ENCODE results near the gene TM4SF20.

Gene TM4SF20

GRCh38 chr2:227379095-227379494, at the start of gene TM4SF20:
Gene TM4SF20, minus strand, starts transcription at chr2:227379306. Its CDS starts 38 bp downstream, at chr2:227379268.
- no peak for DNase-seq (ENCODE audit: low read depth)

GRCh38 chr2:227428731-227429285, 49.7 kb upstream of the TM4SF20 start:
- no peak for DNase-seq (ENCODE audit: low read depth)

- DNase-seq (ENCODE audit: low read depth) = no peak
Measured at GRCh38 chr2:227423656-227424499, 44.8 kb upstream of the TM4SF20 start.

GRCh38 chr2:227420087-227421052, 41.3 kb upstream of the TM4SF20 start:
- DNase-seq (ENCODE audit: low read depth) = no peak

- DNase-seq (ENCODE audit: low read depth) = no peak
Measured at GRCh38 chr2:227416701-227417100, 37.6 kb upstream of the TM4SF20 start.

- peak; percentile 56 for DNase-seq (ENCODE audit: low read depth)
Measured at GRCh38 chr2:227415538-227416424, 36.7 kb upstream of the TM4SF20 start.

- DNase-seq (ENCODE audit: low read depth) = no peak
Measured at GRCh38 chr2:227414846-227415245, 35.7 kb upstream of the TM4SF20 start.

GRCh38 chr2:227413371-227413770, 34.3 kb upstream of the TM4SF20 start:
- DNase-seq (ENCODE audit: low read depth) = no peak

- no peak for DNase-seq (ENCODE audit: low read depth)
Measured at GRCh38 chr2:227412877-227413276, 33.8 kb upstream of the TM4SF20 start.

- no peak for DNase-seq (ENCODE audit: low read depth)
Measured at GRCh38 chr2:227411990-227412350, 32.9 kb upstream of the TM4SF20 start.

GRCh38 chr2:227411320-227411989, 32.3 kb upstream of the TM4SF20 start:
- DNase-seq (ENCODE audit: low read depth) = no peak

- no peak for DNase-seq (ENCODE audit: low read depth)
Measured at GRCh38 chr2:227410191-227410590, 31.1 kb upstream of the TM4SF20 start.

- no peak for DNase-seq (ENCODE audit: low read depth)
Measured at GRCh38 chr2:227407591-227408151, 28.6 kb upstream of the TM4SF20 start.

GRCh38 chr2:227406177-227407031, 27.3 kb upstream of the TM4SF20 start:
- DNase-seq (ENCODE audit: low read depth) = peak; percentile 95

- DNase-seq (ENCODE audit: low read depth) = no peak
Measured at GRCh38 chr2:227404585-227405271, 25.6 kb upstream of the TM4SF20 start.

- DNase-seq (ENCODE audit: low read depth) = no peak
Measured at GRCh38 chr2:227402959-227403358, 23.9 kb upstream of the TM4SF20 start.

GRCh38 chr2:227402321-227402720, 23.2 kb upstream of the TM4SF20 start:
- DNase-seq (ENCODE audit: low read depth) = no peak

GRCh38 chr2:227401550-227401949, 22.4 kb upstream of the TM4SF20 start:
- no peak for DNase-seq (ENCODE audit: low read depth)

Measured in stromal cell of bone marrow (primary cell).